Measurements from ENCODE around the gene PRXL2B.
A peak's percentile ranks its signal among the peaks of the same experiment; 100 is the strongest.
"Not testable (repeated sequence)": the region's sequence is repeated elsewhere in the genome, so short reads cannot be mapped to it uniquely, and the experiment has no call there.

PRXL2B gene

DNA sequence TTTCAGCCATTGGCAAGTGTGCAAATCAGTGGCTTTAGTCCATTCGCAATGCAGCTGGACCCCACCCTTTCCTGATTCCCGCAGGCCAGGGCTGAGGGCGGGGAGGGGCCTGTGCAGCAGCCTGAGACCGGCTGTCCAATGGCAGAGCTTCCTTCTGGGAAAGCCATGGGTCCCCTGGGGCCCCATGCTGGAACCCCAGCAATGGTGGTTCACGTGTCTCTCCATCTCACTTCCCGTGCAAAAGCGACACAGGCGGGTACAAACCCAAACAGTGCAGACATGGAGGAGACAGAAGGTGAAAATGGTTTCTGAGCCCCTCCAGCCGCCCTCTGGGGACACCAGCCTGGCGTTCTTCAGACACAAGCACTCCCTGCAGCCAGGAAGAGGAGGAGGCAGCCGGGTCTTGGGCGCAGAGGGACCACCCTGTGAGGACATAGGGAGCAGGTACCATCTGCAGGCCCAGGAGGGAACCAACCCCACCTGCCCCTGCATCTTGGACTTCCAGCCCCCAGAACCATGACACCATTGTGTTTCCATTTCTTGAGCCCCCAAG is 36.2 kb upstream of the PRXL2B start:
- not testable (repeated sequence) for DNase-seq (ENCODE audit: low read depth in 2 of 2)

DNA sequence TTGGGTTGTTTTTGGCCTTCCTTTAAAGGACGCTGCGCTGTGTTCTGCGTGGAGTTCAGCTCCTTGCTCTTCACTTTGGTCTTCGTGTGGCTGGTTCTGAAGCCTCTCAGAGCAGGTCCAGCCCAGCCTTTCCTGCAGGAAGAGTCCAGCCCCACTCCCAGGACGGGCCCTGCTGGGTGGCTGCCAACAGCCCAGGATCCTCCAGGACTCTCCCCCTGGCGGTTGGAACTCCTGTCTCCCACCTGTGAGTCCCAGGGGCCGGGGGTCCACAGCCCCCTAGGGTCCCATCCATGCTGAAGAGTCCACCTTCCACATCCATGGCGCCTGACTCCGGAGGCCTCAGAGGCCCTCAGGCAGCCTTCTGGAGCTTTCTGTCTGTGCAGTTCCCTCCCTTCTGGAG is 35.0 kb upstream of the PRXL2B start:
- not testable (repeated sequence) for DNase-seq (ENCODE audit: low read depth in 2 of 2)

GRCh38 chr1:2552189-2552588 is 34.4 kb upstream of the PRXL2B start:
- DNase-seq (ENCODE audit: low read depth in 2 of 2), result no peak

DNA sequence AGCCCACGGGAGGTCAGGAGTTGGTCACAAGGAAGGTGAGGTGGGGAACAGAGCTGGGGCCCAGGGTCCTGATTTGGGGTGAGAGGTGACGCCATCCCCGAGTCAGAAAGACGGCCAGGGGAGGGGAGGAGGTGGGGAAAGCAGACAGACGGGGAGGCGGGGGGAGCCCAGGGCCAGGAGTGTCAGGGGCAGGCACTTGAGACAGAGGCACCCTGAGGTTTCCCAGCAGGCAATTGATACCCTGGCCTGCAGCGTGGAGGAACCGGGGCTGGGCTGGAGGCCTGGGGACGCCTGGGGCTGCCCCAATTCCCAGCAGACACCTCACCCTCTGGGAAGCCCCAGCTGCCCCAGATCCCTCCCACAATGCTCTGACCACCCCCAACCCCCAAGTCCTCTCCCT is 33.5 kb upstream of the PRXL2B start:
- not testable (repeated sequence) for DNase-seq (ENCODE audit: low read depth in 2 of 2)

DNA sequence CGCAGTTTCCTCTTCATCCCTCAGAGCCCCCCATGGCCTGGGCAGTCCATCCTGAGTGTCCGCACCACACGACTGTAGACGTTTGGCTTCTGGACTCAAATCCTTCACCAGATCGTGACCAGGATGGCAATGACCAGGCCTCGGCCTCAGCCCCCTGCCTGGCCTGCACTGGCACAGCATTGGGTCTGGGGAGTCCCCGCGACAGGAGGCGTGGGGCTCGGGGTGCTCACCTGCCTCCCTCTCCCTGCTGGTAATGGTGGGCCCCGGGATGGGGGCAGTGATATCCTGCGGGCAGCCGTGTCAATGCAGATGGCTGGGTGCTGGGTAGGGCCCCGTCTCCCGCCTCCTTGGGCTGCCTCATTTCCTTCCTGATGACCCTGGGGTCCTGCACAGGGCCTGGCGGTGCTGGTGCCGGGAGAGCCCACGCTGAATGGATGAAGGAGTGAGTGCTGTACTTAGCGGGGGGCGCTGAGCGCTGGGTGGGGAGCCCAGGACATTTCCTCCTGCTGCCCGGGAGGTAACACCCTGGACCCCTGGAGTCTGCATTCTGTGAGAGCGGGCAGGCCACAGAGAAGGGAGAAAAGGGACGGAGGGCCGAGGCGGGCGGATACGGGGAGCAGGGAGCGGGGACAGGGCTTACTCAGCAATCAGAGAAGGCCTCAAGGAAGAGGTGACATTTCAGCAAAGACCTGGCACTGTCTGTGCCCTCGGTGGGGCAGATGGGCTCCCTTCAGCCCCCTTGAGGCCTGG is 32.5 kb upstream of the PRXL2B start:
- DNase-seq (ENCODE audit: low read depth in 2 of 2), result no peak

DNA sequence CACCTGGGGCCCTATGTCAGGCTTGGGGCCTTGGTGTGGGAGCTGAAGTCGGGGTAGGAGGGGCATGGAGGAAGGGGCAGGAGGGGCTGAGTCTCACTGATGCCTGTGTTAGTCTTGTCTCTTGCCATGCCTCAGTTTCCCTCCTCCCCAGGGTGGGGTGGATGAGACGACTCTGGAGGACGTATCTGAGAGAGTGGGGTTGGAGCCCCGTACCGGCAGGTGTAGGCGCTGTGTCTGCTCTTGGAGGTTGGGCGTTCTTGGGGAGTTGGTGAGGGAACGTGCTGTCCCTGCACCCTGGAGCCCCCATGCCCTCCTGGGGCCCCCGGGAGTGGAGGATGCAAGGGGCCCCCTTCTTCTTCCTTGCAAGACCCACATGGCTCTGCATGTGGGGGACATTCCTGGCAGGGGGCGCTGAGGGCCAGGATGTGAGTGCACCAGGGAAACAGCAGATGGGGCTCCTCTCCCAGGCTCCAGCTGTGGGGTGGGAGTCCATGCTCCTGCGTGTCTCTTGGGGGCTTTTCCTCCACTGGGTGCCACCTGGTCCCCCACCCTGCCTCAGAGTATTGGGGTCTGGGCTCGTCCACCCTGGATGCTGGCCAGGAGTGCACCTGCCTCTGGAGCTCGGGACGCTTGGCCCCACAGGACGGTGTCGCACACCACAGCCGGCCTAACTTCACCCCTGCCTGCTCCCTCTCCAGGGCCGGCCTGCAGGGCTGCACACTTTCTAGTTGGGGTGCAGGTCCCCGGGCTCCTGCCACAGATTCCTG is 31.8 kb upstream of the PRXL2B start:
- no peak for DNase-seq (ENCODE audit: low read depth in 2 of 2)

DNA sequence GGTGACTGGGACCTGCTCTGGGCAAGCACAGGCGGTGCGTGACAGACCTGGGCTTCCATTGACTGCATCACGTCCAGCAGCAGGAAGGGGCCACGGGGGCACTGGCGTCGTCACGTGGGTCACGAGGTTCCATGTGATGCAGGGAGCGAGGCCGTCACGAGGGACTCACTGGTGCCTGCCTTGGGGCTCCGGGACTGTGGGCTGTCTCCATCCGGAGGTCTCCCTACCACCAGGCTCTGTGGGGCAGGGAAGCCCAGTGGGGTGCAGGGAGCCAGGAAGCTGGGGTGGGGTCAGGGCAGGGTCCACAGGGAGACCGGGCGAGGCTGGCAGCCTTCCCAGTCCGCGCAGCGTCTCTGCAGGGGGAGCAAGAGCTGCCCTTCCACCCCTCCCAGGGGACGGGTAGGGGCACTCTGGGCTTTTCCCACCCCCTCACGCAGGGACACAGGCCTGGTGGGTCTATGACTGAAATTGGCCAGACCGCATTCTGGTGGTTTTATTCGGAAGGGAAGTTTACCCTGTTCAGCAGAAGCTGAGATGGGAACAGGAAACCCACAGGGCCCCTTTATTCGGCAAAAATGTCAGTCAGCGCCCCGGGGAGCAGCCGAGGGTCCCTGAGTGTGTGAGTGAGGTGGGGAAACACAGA is 30.8 kb upstream of the PRXL2B start:
- peak; percentile 55 to 64 for DNase-seq (ENCODE audit: low read depth in 2 of 2)

GRCh38 chr1:2556277-2556677 is 30.3 kb upstream of the PRXL2B start, which contains the start of gene TNFRSF14:
Gene TNFRSF14, plus strand, starts transcription at chr1:2556371. Its CDS starts 294 bp downstream, at chr1:2556665.
- DNase-seq (ENCODE audit: low read depth in 2 of 2), result peak; percentile 48 to 60

DNA sequence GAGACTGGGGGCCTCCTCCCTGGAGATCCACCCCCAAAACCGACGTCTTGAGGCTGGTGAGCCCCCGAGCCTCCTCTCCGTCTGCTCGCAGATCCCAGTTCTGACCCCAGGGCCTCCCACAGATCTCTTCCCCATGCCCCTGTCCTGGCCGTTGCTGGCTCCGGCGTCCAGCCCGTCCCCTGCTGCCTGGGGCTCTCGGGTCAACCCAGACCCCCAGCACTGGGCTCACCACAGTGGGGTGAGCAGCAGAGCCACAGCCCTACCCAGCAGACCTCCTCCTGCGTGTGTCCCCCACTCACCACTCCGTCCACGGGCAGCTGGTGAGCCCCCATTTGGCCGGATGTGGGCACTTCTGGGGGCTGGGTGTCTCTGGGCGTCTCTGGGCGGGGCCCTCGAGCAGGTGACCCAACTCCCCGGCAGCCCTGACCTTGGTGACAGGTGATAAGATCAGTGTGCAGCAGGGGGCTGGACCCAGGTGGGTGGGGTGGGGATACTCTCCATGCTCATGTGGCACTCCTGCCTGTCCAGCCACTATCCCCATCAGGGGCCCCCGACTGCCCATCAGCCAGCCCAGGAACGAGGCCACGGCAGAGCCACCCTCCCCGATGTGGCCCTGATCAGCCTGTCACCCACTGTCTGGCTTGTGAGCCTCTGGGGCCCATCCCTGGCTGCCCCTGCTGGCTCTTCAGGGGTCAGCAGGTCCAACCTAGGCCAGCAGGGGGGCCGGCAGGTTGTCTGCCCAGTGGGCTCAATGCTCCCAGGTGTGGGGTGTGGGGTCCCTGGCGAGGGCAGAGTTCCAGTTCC is 29.7 kb upstream of the PRXL2B start:
- no peak for DNase-seq (ENCODE audit: low read depth in 2 of 2)

DNA sequence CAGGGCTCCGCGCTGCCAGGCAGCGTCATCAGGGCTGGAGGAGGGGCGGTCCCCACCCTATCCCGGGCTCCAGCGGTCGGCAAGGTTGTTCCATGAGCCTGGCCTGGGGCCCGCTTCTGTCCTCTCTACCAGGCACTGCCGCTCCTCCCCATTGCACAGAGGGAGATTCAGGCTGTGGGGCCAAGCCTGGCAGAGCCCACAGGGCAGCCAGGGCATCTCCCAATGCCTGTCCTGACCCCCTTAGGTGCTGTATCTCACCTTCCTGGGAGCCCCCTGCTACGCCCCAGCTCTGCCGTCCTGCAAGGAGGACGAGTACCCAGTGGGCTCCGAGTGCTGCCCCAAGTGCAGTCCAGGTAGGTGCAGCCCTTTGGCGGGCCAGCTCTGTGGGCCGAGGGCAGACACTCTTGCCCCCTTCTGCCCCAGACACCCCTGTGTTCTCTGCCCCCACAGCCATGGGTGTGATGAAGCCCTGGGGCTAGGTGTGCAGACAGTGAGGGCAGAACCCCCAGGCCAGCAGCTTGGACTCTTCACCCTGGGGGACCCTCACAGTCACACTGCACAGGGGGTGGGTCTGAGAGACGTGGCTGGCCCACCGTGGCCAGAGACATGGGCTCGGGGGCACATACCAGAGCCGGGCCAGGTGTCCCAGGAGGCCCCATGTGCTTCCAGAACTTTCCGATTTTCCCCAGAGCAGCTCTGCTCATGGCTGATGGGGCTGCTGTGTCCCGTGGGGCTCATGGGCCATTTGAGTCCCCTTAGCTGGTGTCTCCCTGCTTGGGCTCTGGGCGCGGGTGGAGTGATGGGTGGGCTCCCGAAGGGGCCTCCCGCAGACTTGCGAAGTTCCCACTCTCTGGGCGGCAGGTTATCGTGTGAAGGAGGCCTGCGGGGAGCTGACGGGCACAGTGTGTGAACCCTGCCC is 28.8 kb upstream of the PRXL2B start:
- no peak for DNase-seq (ENCODE audit: low read depth in 2 of 2)

DNA sequence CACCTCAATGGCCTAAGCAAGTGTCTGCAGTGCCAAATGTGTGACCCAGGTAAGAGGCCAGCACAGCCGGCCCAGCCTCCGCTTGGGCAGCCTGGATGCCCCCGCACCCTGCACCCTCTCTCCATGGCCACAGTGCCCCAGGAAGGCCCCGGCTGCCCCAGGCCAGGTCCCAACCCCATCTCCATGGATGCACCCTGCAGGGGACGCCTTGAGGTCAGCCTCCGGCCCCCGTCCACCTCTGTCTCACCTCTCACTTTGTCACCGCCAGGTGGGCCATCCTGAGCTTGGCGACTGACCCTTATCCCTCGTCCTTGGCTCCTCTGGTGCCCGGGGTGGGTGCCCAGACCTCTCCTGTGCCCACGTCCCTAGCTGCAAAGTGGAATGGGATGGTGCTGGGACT is 28.2 kb upstream of the PRXL2B start:
- DNase-seq (ENCODE audit: low read depth in 2 of 2), result no peak

DNA sequence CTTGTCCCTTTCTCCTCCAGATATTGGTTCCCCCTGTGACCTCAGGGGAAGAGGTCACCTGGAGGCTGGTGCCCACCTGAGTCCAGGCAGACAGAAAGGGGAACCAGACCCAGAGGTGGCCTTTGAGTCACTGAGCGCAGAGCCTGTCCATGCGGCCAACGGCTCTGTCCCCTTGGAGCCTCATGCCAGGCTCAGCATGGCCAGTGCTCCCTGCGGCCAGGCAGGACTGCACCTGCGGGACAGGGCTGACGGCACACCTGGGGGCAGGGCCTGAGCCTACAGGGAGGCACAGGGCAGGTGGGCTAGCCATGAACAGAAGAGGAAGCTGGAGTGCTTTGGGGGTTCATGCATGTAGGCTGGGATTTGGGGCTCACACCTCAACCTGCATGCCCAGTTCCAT is 27.7 kb upstream of the PRXL2B start:
- DNase-seq (ENCODE audit: low read depth in 2 of 2), result no peak

GRCh38 chr1:2559509-2560298 is 26.9 kb upstream of the PRXL2B start:
- DNase-seq (ENCODE audit: low read depth in 2 of 2), result no peak

DNA sequence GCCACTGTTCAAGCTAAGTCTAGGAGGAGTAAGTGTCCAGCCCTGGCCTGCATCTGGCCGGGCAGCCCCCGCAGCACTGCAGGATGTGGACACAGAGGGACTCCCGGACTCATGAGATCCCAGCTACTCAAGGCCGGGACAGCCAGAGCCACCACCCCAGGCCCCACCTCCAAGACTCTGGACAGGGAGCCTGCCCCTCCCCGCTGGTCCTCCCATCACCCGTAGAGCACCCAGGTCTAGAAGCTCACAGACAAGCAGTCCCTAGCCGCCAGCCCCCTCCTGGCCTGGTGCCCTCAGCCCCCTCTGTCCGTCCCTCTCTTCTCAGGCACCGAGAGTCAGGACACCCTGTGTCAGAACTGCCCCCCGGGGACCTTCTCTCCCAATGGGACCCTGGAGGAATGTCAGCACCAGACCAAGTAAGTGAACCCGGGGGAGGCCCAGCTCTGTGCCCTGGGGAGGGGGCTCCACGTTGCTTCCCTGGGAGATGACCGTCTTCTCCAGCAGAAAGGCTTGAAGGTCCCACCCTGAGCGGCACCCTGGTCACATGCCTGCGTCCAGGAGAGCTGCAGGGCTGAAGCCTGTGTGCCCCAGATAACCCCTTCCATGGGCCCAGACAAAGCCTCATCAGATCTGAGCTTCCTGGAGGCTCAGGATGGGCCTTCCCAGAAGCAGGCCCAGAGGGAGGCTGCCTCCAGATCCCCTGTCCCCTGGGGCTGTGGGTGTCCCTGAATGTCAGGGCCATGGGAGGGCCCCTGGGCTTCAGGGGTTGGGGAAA is 26.1 kb upstream of the PRXL2B start:
- DNase-seq (ENCODE audit: low read depth in 2 of 2), result no peak

- DNase-seq (ENCODE audit: low read depth in 2 of 2), result no peak
These were observed 25.1 kb upstream of the PRXL2B start for GRCh38 chr1:2561446-2561845.

DNA sequence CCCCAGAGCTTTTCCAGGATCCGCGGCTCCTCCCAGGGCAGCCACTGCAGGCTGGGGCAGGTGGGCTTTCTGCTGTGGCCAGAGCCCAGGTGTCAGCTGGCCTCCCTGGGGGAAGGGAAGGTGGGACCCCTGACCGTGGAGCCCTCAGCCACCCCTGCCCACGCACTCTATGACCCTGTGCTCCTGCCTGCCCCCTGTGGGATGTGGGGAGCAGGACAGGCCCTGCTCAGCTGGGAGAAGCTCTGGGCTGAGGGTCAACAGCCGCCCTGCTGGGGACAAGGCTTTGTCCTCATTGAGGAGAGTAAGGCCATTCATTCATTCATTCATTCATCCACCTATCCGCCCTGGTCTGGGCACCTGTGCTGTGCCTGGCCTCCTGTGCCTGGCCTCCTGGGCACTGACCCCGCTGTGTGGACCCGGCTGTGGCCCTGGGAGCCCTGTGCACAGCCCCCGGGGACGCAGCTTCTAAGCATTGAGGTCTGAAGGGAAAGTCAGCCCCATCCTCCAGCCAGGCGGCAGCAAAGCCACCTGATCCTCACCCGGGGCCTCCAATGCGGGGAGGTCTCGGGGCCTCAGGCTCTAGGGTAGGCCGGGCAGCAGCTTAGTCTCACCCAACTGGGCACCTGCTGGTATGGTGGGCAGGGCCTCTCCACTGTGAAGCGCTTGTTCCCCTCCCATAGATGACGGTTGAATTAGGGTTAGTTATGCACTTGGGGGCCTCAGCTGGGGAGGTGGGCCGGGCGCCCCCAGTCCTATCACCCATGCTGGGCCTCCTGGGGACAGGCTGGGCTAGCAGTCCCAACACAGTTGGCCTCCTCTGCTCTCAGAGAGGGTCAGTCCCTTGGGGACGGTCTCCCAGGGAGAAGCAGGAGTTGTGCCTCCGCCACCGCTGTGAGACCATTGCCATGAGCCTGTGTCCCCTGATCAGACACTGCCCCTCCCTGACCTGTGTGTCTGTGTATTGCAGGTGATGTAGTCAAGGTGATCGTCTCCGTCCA is 24.4 kb upstream of the PRXL2B start:
- DNase-seq (ENCODE audit: low read depth in 2 of 2), result no peak

- DNase-seq (ENCODE audit: low read depth in 2 of 2), result no peak
These were observed 23.4 kb upstream of the PRXL2B start for GRCh38 chr1:2563205-2563604.

All from activated CD4-positive, alpha-beta T cell treated with anti-CD3 and anti-CD28 coated beads for 24 hours (primary cell).